ENCODE results near the gene RASSF7. TPM values are rescaled to one million over a fixed set of nuclear protein-coding genes. Genes with fewer than 3 reads are reported as not detected.
A peak's percentile ranks its signal among the peaks of the same experiment; 100 is the strongest.

RASSF7 gene
- total and polyA plus RNA-seq, 11 donors: 1.1 to 15.5 (median 5.7) TPM

- DNase-seq: peak in 3 of 5 donors; percentile 22 to 63 (median 30)
- peaks cover 0 to 23% (median 11%) of the 10 kb centered on the region in 12 donors for H3K4me1 ChIP-seq
- H3K27me3 ChIP-seq: peaks cover 7 to 33% (median 22%) of the 10 kb centered on the region in 9 donors
- H3K4me3 ChIP-seq: peak overlapping the region; percentile 64 to 96 (median 80)
- no peaks in the 10 kb centered on the region for H3K36me3 ChIP-seq
- WGBS, 4 donors: 9 to 15% (median 10%) methylated on average over 20 to 67 of the region's 67 CpGs
- intact Hi-C loops (cut with DNase I): no loop called here
- H3K27ac ChIP-seq: peak overlapping the region in 5 of 12 donors; percentile 24 to 60 (median 42)
- peak in 2 of 4 donors; percentile 1 to 2 for ATAC-seq
- no peaks in the 10 kb centered on the region for H3K9me3 ChIP-seq
- no peak for TF ChIP-seq CTCF (IDR thresholded peaks at IDR 0.05)
Observed at GRCh38 chr11:561148-562003, 606 bp downstream of the RASSF7 start.

- DNase-seq (peak in 2 of 5 donors; percentile 22 to 54), ATAC-seq (no peak)
- Histone ChIP-seq H3K4me3 (peak overlapping the region in 3 of 12 donors; percentile 67 to 96 (median 79)), H3K36me3 (no peaks in the 10 kb centered on the region), H3K27me3 (peaks cover 0 to 25% (median 14%) of the 10 kb centered on the region in 9 donors), H3K9me3 (no peaks in the 10 kb centered on the region), H3K4me1 (peaks cover 0 to 28% (median 12%) of the 10 kb centered on the region in 12 donors), H3K27ac (no peak overlapping the region)
- intact Hi-C loops (cut with DNase I): no loop called here
- TF ChIP-seq CTCF (IDR thresholded peaks at IDR 0.05) (no peak), POLR2A (IDR thresholded peaks at IDR 0.05) (no peak)
- WGBS, 4 donors: 94 to 98% (median 96%) methylated on average over 23 to 29 of the region's 29 CpGs
Observed at GRCh38 chr11:562046-562645, 1.4 kb downstream of the RASSF7 start.

- Histone ChIP-seq H3K4me1 (peaks cover 0 to 38% (median 16%) of the 10 kb centered on the region in 12 donors), H3K27me3 (peaks cover 0 to 15% (median 10%) of the 10 kb centered on the region in 9 donors), H3K4me3 (no peak overlapping the region), H3K36me3 (no peaks in the 10 kb centered on the region), H3K27ac (no peak overlapping the region), H3K9me3 (no peaks in the 10 kb centered on the region)
- 81 to 94% (median 92%) methylated on average over 11 to 18 of the region's 18 CpGs for WGBS, 4 donors
- intact Hi-C loops (cut with DNase I): no loop called here
- ATAC-seq (no peak), DNase-seq (peak in 1 of 5 donors; percentile 18)
- no peak for TF ChIP-seq CTCF (IDR thresholded peaks at IDR 0.05)
- TF ChIP-seq POLR2A (IDR thresholded peaks at IDR 0.05): no peak
Observed at GRCh38 chr11:563066-563811, 2.5 kb downstream of the RASSF7 start.
